Coronary artery (tissue), 2 donors: ENCODE data around the gene EXOSC3.
"Not testable (repeated sequence)": the region's sequence is repeated elsewhere in the genome, so short reads cannot be mapped to it uniquely, and the experiment has no call there.

Experiments
- DNase-seq: peaks from one replicate; pipeline ENCODE4 v3.0.0-alpha.2; 2017; ENCODE audit warnings: low spot score
- H3K27ac ChIP-seq, 2 donors: fragments of 200-600 bp; sonication (generic); one replicate each; pipeline ENCODE4 v1.5.1; 2016 to 2019
- H3K4me3 ChIP-seq: fragments of 200-600 bp; sonication (generic); 2 replicates; pipeline ENCODE4 v1.5.1; 2016; ENCODE audit warnings: mild to moderate bottlenecking, moderate library complexity
- TF ChIP-seq, protein P1 (sequence below): fragments of 200-600 bp; sonication (generic); IDR thresholded peaks from one replicate; pipeline ENCODE4 v1.5.1; 2019; ENCODE audit warnings: antibody characterized with exemption

The EXOSC3 gene

GRCh38 chr9:37784616-37785483 is at the start of gene EXOSC3:
EXOSC3 (minus strand) TSS chr9:37785064; CDS start chr9:37785044, 20 bp downstream.
- TF ChIP-seq, protein P1, sequence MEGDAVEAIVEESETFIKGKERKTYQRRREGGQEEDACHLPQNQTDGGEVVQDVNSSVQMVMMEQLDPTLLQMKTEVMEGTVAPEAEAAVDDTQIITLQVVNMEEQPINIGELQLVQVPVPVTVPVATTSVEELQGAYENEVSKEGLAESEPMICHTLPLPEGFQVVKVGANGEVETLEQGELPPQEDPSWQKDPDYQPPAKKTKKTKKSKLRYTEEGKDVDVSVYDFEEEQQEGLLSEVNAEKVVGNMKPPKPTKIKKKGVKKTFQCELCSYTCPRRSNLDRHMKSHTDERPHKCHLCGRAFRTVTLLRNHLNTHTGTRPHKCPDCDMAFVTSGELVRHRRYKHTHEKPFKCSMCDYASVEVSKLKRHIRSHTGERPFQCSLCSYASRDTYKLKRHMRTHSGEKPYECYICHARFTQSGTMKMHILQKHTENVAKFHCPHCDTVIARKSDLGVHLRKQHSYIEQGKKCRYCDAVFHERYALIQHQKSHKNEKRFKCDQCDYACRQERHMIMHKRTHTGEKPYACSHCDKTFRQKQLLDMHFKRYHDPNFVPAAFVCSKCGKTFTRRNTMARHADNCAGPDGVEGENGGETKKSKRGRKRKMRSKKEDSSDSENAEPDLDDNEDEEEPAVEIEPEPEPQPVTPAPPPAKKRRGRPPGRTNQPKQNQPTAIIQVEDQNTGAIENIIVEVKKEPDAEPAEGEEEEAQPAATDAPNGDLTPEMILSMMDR, result no peak
- H3K4me3 ChIP-seq, result peak within 1 kb of the TSS; percentile 99
- H3K27ac ChIP-seq, result peak within 1 kb of the TSS; percentile 76 to 90
- peak; percentile 90 for DNase-seq

DNA sequence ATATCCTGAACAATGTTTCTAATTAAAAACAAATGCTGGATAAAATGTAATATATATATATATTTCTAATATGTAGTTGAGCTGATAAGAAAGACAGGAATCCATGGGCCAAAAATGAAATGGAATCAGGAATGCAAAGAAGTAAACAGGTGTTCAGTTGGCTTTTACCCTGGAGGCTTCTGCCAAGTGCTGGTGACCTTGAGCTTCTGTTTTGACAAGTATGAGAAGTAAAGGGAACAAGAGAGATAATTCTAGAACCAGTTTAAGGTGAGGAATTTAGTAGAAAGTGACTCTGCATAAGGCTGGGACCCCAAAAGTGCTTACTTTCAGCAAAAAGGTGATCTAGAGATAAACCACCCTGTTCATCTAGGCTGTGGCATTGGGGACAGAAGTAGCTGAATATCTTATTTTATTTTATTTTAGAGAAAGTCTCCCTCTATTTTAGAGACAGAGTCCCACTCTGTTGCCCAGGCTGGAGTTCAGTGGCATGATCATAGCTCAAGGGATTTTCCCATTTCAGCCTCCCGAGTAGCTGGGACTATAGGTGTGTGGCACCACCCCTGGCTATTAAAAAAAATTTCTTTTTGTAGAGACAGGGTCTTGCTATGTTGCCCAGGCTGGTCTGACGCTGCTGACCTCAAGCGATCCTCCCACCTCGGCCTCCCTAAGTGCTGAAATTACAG is 42.8 kb upstream of the EXOSC3 start:
- Histone ChIP-seq H3K27ac (no peak overlapping the region), H3K4me3 (no peak overlapping the region)
- TF ChIP-seq, protein P1, result no peak
- no peak for DNase-seq

GRCh38 chr9:37825174-37825573 is 40.3 kb upstream of the EXOSC3 start:
- not testable (repeated sequence) for H3K4me3 ChIP-seq, H3K27ac ChIP-seq, DNase-seq

GRCh38 chr9:37820142-37820541 is 35.3 kb upstream of the EXOSC3 start:
- TF ChIP-seq, protein P1, result no peak
- no peak overlapping the region for H3K27ac ChIP-seq
- H3K4me3 ChIP-seq, result no peak overlapping the region
- no peak for DNase-seq

- DNase-seq, result no peak
- H3K4me3 ChIP-seq, result no peak overlapping the region
- TF ChIP-seq, protein P1, result no peak
- no peak overlapping the region for H3K27ac ChIP-seq
These were observed 34.0 kb upstream of the EXOSC3 start for GRCh38 chr9:37818849-37819248.

- TF ChIP-seq, protein P1, result no peak
- H3K27ac ChIP-seq, result no peak overlapping the region
- DNase-seq, result no peak
- no peak overlapping the region for H3K4me3 ChIP-seq
These were observed 28.0 kb upstream of the EXOSC3 start for GRCh38 chr9:37812773-37813379.

DNA sequence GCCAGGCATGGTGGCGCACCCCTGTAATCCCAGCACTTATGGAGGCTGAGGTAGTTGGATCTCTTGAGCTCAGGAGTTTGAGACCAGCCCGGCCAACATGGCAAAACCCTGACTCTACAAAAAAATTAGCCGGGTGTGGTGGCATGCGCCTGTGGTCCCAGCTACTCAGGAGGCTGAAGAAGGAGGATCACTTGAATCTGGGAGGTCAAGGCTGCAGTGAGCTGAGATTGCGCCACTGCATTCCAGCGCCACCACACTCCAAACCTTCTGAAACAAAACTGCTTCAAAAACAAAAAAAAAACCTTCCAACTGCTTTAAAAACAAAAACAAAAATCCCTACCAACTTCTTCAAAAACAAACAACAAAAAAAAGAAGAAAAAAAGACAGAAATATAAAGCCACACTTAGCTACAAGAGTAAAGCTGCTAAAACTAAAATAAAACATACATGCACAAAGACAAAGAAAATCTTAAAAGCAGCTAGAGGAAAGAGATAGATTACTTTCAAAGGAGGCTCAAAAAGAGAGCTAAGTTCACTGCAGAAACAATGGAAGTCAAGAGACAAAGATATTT is 27.1 kb upstream of the EXOSC3 start:
- Histone ChIP-seq H3K4me3 (no peak overlapping the region), H3K27ac (no peak overlapping the region)
- DNase-seq, result no peak
- TF ChIP-seq, protein P1, result no peak

DNA sequence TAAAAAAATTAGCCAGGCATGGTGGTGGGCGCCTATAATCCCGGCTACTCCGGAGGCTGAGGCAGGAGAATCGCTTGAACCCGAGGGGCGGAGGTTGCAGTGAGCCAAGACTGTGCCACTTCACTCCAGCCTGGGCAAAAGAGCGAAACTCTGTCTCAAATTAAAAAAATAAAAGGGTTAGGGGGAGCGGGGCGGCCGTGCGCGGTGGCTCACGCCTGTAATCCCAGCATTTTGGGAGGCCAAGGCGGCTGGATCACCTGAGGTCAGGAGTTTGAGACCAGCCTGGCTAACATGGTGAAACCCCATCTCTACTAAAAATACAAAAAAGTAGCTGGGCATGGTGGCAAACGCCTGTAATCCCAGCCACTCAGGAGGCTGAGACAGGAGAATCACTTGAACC is 24.8 kb upstream of the EXOSC3 start:
- not testable (repeated sequence) for H3K27ac ChIP-seq, H3K4me3 ChIP-seq, DNase-seq
